GM12878 (cell line): ENCODE data around the gene WWTR1. TPM values are rescaled to one million over a fixed set of nuclear protein-coding genes. Genes with fewer than 3 reads are reported as not detected.

Experiments used
- ATAC-seq: fragments of 200-7000 bp; cut with Tn5 transposase; 3 replicates; pipeline ENCODE4 v1.9.1; 2020; ENCODE audit warnings: mild to moderate bottlenecking, moderate library complexity
- BruUV-seq: library from RNA; stranded (reverse); fragments of 400-500 nt; replicated peaks from 2 replicates; lab custom pipeline; 2021; lab: Mats Ljungman, UMichigan
- CTCF ChIA-PET: fragments of 300-600 bp; sonication (Branson Sonifier 250); formaldehyde crosslinking; extraction: SDS; loops from one replicate; lab custom pipeline; 2021; ENCODE audit warnings: inconsistent platforms; lab: Yijun Ruan, JAX
- POLR2A ChIA-PET: fragments of 350-600 bp; formaldehyde crosslinking; extraction: SDS; loops from one replicate; lab custom pipeline; 2021; ENCODE audit warnings: inconsistent platforms; lab: Charles Lee
- RAD21 ChIA-PET: fragments of 300-600 bp; sonication (Branson Sonifier 250); formaldehyde crosslinking; loops from one replicate; lab custom pipeline; 2023; ENCODE audit warnings: antibody characterized with exemption; ENCODE audit not compliant: unreplicated experiment; lab: Charles Lee
- SMC1A ChIA-PET: fragments of 300-600 bp; sonication (Branson Sonifier 250); formaldehyde crosslinking; loops from one replicate; lab custom pipeline; 2023; ENCODE audit not compliant: unreplicated experiment, uncharacterized antibody; lab: Charles Lee
- DNase-seq: peaks from one replicate; pipeline ENCODE4 v3.0.0-alpha.2; 2011; ENCODE audit warnings: low read depth, low spot score
- FAIRE-seq: peaks from 3 replicates; lab custom pipeline; 2011; peaks lifted over from hg19 to GRCh38; lab: Jason Lieb, UNC
- H2AFZ ChIP-seq: 2 replicates; pipeline ENCODE4 v1.6.0; 2011; ENCODE audit warnings: low read depth, low read length, control low read depth; ENCODE audit not compliant: control insufficient read depth
- H3K27ac ChIP-seq: 2 replicates; pipeline ENCODE4 v1.5.1; 2011; ENCODE audit warnings: control low read depth; ENCODE audit not compliant: control insufficient read depth, insufficient read depth
- H3K27me3 ChIP-seq, 2 experiments: replicated peaks in 1 of 2; 2 replicates each; pipeline versions ENCODE4 v1.6.0 to v1.6.1; 2011; ENCODE audit warnings: low read length in 1 of 2; ENCODE audit not compliant: control insufficient read depth in 2 of 2, insufficient read depth in 2 of 2
- H3K36me3 ChIP-seq, 2 experiments: 2 replicates each; pipeline ENCODE4 v1.5.1; 2011; ENCODE audit warnings: low read length in 1 of 2; ENCODE audit not compliant: control insufficient read depth in 2 of 2, insufficient read depth in 2 of 2
- H3K4me1 ChIP-seq: 2 replicates; pipeline ENCODE4 v1.6.1; 2011; ENCODE audit warnings: mild to moderate bottlenecking, low read length, moderate library complexity, mixed read lengths; ENCODE audit not compliant: control insufficient read depth, insufficient read depth
- H3K4me2 ChIP-seq: 2 replicates; pipeline ENCODE4 v1.6.0; 2011; ENCODE audit warnings: control low read depth; ENCODE audit not compliant: control insufficient read depth, insufficient read depth
- H3K4me3 ChIP-seq: fragments of 200-600 bp; sonication (generic); 2 replicates; pipeline ENCODE4 v1.5.1; 2016
- H3K79me2 ChIP-seq: 2 replicates; pipeline ENCODE4 v1.6.0; 2011; ENCODE audit warnings: low read length; ENCODE audit not compliant: control insufficient read depth, insufficient read depth
- H3K9ac ChIP-seq: 2 replicates; pipeline ENCODE4 v1.8.0; 2011; ENCODE audit warnings: low read length, control low read depth, mixed read lengths; ENCODE audit not compliant: control insufficient read depth, insufficient read depth
- H3K9me3 ChIP-seq: replicated peaks from 3 replicates; pipeline ENCODE4 v1.5.1; 2011; ENCODE audit warnings: mild to moderate bottlenecking, low read length; ENCODE audit not compliant: control insufficient read depth, insufficient read depth
- H4K20me1 ChIP-seq: 2 replicates; pipeline ENCODE4 v1.6.0; 2011; ENCODE audit not compliant: control insufficient read depth, insufficient read depth
- BACH1 ChIP-seq: fragments of 450-650 bp; IDR thresholded peaks from 2 replicates; pipeline ENCODE4 v1.6.1; 2017; ENCODE audit warnings: mild to moderate bottlenecking, borderline replicate concordance
- E2F8 ChIP-seq: fragments of 450-650 bp; IDR thresholded peaks from 2 replicates; pipeline ENCODE4 v1.6.1; 2018; ENCODE audit warnings: mild to moderate bottlenecking, low read depth, moderate library complexity; ENCODE audit not compliant: partially characterized antibody
- MEF2A ChIP-seq: IDR thresholded peaks from 2 replicates; pipeline ENCODE4 v1.6.1; 2011; ENCODE audit warnings: low read depth, mild to moderate bottlenecking, low read length, moderate library complexity; ENCODE audit not compliant: insufficient read depth
- NFYB ChIP-seq: IDR thresholded peaks from 2 replicates; pipeline ENCODE4 v1.6.1; 2011; ENCODE audit warnings: low read depth, mild to moderate bottlenecking, low read length, improper control_type of control experiment, moderate library complexity; ENCODE audit not compliant: insufficient read depth
- NR2F1 ChIP-seq: fragments of 450-650 bp; conservative IDR thresholded peaks from 2 replicates; pipeline ENCODE4 v1.6.1; 2017; ENCODE audit warnings: mild to moderate bottlenecking
- POLR2A ChIP-seq: IDR thresholded peaks from 2 replicates; pipeline ENCODE4 v1.6.1; 2011; ENCODE audit warnings: low read depth, mild to moderate bottlenecking, low read length
- POLR2AphosphoS5 ChIP-seq: IDR thresholded peaks from 2 replicates; pipeline ENCODE4 v1.6.1; 2011; ENCODE audit warnings: mild to moderate bottlenecking, low read length, inconsistent platforms
- RAD51 ChIP-seq: fragments of 450-650 bp; IDR thresholded peaks from 2 replicates; pipeline ENCODE4 v1.6.1; 2016; ENCODE audit warnings: moderate library complexity, mild to moderate bottlenecking, inconsistent platforms
- RBBP5 ChIP-seq: fragments of 200-600 bp; sonication (generic); conservative IDR thresholded peaks from 2 replicates; pipeline ENCODE4 v1.6.1; 2016
- TBL1XR1 ChIP-seq: IDR thresholded peaks from 2 replicates; pipeline ENCODE4 v1.6.1; 2012; ENCODE audit warnings: low read depth, low read length, improper control_type of control experiment
- TCF3 ChIP-seq: IDR thresholded peaks from 2 replicates; pipeline ENCODE4 v1.6.1; 2012; ENCODE audit warnings: low read depth, mild to moderate bottlenecking, low read length, borderline replicate concordance; ENCODE audit not compliant: insufficient read depth
- ZNF24 ChIP-seq: fragments of 450-650 bp; IDR thresholded peaks from 2 replicates; pipeline ENCODE4 v1.6.1; 2017; ENCODE audit warnings: antibody characterized with exemption, mild to moderate bottlenecking
- WGBS: methylation state at CpG from one replicate; pipeline ENCODE4 v1.1.6; 2016; ENCODE audit warnings: low lambda C conversion rate; ENCODE audit not compliant: insufficient replicate concordance, insufficient coverage; ENCODE audit errors: missing lambda C conversion rate; 5-methylcytosine and 5-hydroxymethylcytosine counted together
- in situ Hi-C: fragments of 300-500 bp; cut with MboI; formaldehyde crosslinking; loops from 9 replicates; pipeline ENCODE4 v1.14.3; 2018; ENCODE audit warnings: mixed read lengths
- intact Hi-C: fragments of 100-400 bp; cut with micrococcal nuclease; formaldehyde crosslinking; loops from one replicate; pipeline ENCODE4 v1.14.2; 2022; ENCODE audit not compliant: unreplicated experiment
- polyA plus RNA-seq, 11 experiments: library from polyadenylated mRNA; depleted of rRNA in 4 of 11; unstranded in 6 of 11; stranded (reverse) in 5 of 11; fragments of >200 nt; fragmentation: Nextera tagmentation in 4 of 11; fragmentation: Illumina TruSeq in 1 of 11; extraction: Ambion mirVana in 4 of 11; extraction: Trizol in 1 of 11; gene quantifications; 1 replicate in 1 of 11; 2 replicates in 10 of 11; pipeline versions ENCODE4 v1.2.1 to v1.2.3, GENCODE V29; 2011 to 2016; ENCODE audit warnings: inconsistent platforms in 2 of 11, missing spikeins in 2 of 11, low read depth in 1 of 11
- total RNA-seq, 4 experiments: library from RNA; depleted of rRNA in 3 of 4; stranded (reverse); fragments of >200 nt in 3 of 4; fragmentation: Illumina TruSeq in 1 of 4; extraction: Trizol in 1 of 4; gene quantifications; 2 replicates each; pipeline versions ENCODE4 v1.2.1 to v1.2.3, GENCODE V29; 2013 to 2021
- TF ChIP-seq, protein P1 (sequence below): fragments of 150-350 bp; IDR thresholded peaks from 2 replicates; pipeline ENCODE4 v1.6.1; 2016; ENCODE audit warnings: low read depth, low read length

The WWTR1 gene
- total and polyA plus RNA-seq, 10 of the 15 experiments (the other 5 are each of a cell fraction or from before 2014, with no cell fraction given) = 2.5 to 18.5 (median 5.8) TPM

DNA sequence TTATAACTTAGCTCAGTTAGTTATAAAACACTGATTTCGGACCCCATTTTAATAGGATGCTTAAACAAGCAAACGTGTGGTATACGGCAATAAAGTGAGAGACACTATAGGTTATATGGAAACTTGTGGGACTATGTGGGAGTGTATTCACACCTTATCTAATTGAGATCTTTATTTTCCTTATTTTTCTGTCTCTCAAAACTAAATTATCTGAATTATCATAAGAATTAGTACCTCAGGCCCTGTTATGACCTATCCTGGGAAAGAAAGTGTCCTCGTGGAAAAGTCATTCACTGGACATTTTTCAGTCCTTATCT is 14.4 kb downstream of the WWTR1 start (continued):
- no peak for TF ChIP-seq POLR2A

DNA sequence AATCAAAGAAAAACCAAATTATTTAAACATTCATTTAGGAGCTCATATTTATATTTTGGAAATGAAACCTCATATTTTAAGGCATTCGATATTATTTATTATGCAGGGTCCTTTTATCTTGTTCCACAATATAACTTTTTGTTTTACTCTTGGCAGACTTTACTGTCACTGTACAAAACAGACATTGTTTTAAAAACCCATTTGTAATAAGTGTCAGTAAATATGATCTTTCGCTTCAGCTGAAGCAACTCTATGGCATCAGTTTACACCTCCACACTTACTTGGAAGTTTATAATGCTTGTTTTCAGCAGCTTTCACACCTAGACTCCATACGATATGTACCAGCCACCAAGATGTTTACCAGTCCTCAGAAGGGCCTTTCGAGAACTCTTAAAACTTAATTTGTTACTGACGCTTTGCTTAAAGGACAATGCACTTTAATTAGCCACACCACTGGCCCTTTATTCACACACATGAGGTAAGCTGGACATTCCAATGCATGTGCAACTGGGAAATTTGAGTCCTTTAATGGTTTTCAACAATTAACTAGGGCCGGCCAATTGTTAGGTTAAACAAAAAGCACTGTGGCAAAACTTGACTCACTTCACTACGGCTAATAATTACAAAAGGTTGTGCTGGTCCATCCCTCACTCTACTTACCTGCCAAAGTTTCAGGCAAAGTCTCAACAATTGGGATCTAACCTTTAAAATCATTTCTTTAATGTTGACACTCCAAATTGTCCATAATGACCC is 16.7 kb downstream of the WWTR1 start:
- WGBS = 97% methylated on average over 7 of the region's 7 CpGs
- ATAC-seq (no peak), FAIRE-seq (no peak), DNase-seq (no peak)
- POLR2A ChIA-PET = interaction anchor here (1.1 to 1.7 kb wide), 2 partner anchors 12 to 18 kb away, joined by 3 to 8 read pairs; no protein-coding TSS in a partner anchor
- Histone ChIP-seq H2AFZ (no peak overlapping the region), H3K4me2 (no peak overlapping the region), H3K36me3 (no peaks in the 10 kb centered on the region), H3K79me2 (peaks cover 4% of the 10 kb centered on the region), H3K4me3 (no peak overlapping the region), H4K20me1 (no peaks in the 10 kb centered on the region), H3K27ac (no peak overlapping the region), H3K4me1 (no peaks in the 10 kb centered on the region; the same call in 1 of the 2 replicates), H3K27me3 (no peaks in the 10 kb centered on the region), H3K9me3 (no peaks in the 10 kb centered on the region), H3K9ac (no peak overlapping the region)
- RAD21 ChIA-PET = interaction anchor here (0.9 to 2.1 kb wide), 4 partner anchors 8 to 106 kb away, joined by 3 to 4 read pairs (median 3); partner anchors contain the start of gene WWTR1
- SMC1A ChIA-PET = interaction anchor here (0.6 to 2.2 kb wide), 9 partner anchors 8 to 131 kb away, joined by 3 to 7 read pairs (median 4); no protein-coding TSS in a partner anchor
- BruUV-seq = TSS peak; percentile 3
- in situ Hi-C loops = no loop called here
- intact Hi-C loops = no loop called here
- CTCF ChIA-PET = interaction anchor here (0.9 to 1.8 kb wide), 7 partner anchors 10 to 110 kb away, joined by 3 to 12 read pairs (median 4); no protein-coding TSS in a partner anchor
- TF ChIP-seq RAD51 = no peak
- no peak for TF ChIP-seq MEF2A
- TF ChIP-seq ZNF24 = no peak
- TF ChIP-seq E2F8 = no peak
- TF ChIP-seq, protein P1, sequence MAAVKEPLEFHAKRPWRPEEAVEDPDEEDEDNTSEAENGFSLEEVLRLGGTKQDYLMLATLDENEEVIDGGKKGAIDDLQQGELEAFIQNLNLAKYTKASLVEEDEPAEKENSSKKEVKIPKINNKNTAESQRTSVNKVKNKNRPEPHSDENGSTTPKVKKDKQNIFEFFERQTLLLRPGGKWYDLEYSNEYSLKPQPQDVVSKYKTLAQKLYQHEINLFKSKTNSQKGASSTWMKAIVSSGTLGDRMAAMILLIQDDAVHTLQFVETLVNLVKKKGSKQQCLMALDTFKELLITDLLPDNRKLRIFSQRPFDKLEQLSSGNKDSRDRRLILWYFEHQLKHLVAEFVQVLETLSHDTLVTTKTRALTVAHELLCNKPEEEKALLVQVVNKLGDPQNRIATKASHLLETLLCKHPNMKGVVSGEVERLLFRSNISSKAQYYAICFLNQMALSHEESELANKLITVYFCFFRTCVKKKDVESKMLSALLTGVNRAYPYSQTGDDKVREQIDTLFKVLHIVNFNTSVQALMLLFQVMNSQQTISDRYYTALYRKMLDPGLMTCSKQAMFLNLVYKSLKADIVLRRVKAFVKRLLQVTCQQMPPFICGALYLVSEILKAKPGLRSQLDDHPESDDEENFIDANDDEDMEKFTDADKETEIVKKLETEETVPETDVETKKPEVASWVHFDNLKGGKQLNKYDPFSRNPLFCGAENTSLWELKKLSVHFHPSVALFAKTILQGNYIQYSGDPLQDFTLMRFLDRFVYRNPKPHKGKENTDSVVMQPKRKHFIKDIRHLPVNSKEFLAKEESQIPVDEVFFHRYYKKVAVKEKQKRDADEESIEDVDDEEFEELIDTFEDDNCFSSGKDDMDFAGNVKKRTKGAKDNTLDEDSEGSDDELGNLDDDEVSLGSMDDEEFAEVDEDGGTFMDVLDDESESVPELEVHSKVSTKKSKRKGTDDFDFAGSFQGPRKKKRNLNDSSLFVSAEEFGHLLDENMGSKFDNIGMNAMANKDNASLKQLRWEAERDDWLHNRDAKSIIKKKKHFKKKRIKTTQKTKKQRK = no peak
- TF ChIP-seq NFYB = no peak
- TF ChIP-seq TBL1XR1 = no peak
- TF ChIP-seq TCF3 = no peak
- TF ChIP-seq POLR2AphosphoS5 = no peak
- TF ChIP-seq BACH1 = no peak
- no peak for TF ChIP-seq RBBP5
- no peak for TF ChIP-seq NR2F1
